ENCODE measurements around the gene TDRD9.
A peak's percentile ranks its signal among the peaks of the same experiment; 100 is the strongest.

The TDRD9 gene

DNA sequence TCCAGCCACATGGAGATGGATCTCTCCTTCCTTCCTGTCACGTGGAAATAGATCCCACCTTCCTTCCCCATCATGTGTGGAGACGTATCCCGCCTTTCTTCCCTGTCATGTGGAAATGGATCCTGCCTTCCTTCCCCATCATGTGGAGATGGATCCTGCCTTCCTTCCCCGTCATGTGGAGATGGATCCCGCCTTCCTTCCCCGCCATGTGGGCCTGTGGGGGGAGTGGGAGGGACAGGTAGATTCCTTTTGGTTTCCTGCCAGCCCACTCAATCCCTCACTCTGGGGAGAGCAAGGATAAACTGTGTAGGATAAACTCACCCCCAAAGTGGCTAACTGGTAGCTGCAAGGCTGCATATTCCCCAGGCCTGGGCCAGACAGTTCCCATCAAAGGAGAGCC lies 31.7 kb upstream of the TDRD9 start:
- no peaks in the 10 kb centered on the region for H3K36me3 ChIP-seq (ENCODE audit: control insufficient read depth, insufficient read depth, low read length)
- H3K4me1 ChIP-seq (ENCODE audit: control insufficient read depth, insufficient read depth, low read length) = peaks cover 57% of the 10 kb centered on the region
- H3K4me3 ChIP-seq (ENCODE audit: low read length) = no peak overlapping the region
- no peaks in the 10 kb centered on the region for H3K9me3 ChIP-seq (ENCODE audit: control insufficient read depth, low read length)
- no peaks in the 10 kb centered on the region for H3K27me3 ChIP-seq (ENCODE audit: control insufficient read depth, insufficient read depth, low read length)
- H3K9ac ChIP-seq (ENCODE audit: low read length) = peak overlapping the region; percentile 49

DNA sequence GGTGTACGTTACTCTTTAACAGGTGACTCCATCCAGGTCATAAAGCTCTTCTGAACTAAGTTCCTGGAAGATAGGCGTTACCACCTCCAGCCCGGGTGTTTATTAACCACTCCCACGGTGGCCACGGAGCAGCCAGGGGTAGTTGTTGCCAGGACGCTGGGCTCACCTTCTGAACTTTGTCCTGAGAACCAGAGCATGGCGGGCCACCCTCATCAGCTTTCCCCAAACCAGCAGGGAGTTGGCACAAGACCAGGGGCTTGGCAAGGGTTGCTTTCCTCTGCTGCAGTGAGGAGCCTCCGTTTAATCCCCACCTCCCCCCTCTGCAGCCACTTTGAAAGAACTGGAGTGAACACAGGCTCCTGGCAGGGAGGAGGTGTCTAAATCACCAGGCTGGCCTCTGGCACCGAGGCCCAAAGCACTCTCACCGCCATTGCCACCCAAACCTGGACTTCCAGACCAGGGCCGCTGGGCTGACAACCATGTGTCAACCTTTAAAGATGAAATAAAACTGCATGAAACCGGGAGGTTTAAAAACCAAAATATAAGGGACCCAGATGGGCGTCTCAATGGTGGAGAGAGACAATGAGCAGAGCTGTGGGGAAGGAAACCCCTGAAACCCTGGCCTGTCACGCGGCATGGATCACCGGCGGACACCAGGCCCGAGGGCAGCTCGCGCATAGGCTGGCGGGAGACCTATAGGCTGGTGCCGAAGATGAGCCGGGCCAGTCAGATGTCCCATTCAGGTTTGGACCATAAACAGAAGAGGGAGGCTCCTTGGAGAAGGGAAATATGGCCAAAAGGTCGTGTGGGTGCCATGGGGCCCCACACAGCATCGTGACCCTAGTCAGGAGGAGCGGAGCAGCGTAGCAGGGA lies 30.9 kb upstream of the TDRD9 start:
- Histone ChIP-seq H3K27me3 (ENCODE audit: control insufficient read depth, insufficient read depth, low read length) (no peaks in the 10 kb centered on the region), H3K4me3 (ENCODE audit: low read length) (no peak overlapping the region), H3K36me3 (ENCODE audit: control insufficient read depth, insufficient read depth, low read length) (no peaks in the 10 kb centered on the region), H3K4me1 (ENCODE audit: control insufficient read depth, insufficient read depth, low read length) (peaks cover 54% of the 10 kb centered on the region), H3K9me3 (ENCODE audit: control insufficient read depth, low read length) (no peaks in the 10 kb centered on the region), H3K9ac (ENCODE audit: low read length) (peak overlapping the region; percentile 49)

GRCh38 chr14:103898204-103898603 lies 30.1 kb upstream of the TDRD9 start:
- H3K27me3 ChIP-seq (ENCODE audit: control insufficient read depth, insufficient read depth, low read length) = no peaks in the 10 kb centered on the region
- H3K9me3 ChIP-seq (ENCODE audit: control insufficient read depth, low read length) = no peaks in the 10 kb centered on the region
- H3K4me1 ChIP-seq (ENCODE audit: control insufficient read depth, insufficient read depth, low read length) = peaks cover 54% of the 10 kb centered on the region
- H3K9ac ChIP-seq (ENCODE audit: low read length) = no peak overlapping the region
- no peak overlapping the region for H3K4me3 ChIP-seq (ENCODE audit: low read length)
- H3K36me3 ChIP-seq (ENCODE audit: control insufficient read depth, insufficient read depth, low read length) = no peaks in the 10 kb centered on the region

GRCh38 chr14:103898711-103899110 lies 29.5 kb upstream of the TDRD9 start:
- H3K4me1 ChIP-seq (ENCODE audit: control insufficient read depth, insufficient read depth, low read length) = peaks cover 52% of the 10 kb centered on the region
- no peak overlapping the region for H3K4me3 ChIP-seq (ENCODE audit: low read length)
- no peaks in the 10 kb centered on the region for H3K27me3 ChIP-seq (ENCODE audit: control insufficient read depth, insufficient read depth, low read length)
- H3K9me3 ChIP-seq (ENCODE audit: control insufficient read depth, low read length) = no peaks in the 10 kb centered on the region
- no peaks in the 10 kb centered on the region for H3K36me3 ChIP-seq (ENCODE audit: control insufficient read depth, insufficient read depth, low read length)
- H3K9ac ChIP-seq (ENCODE audit: low read length) = no peak overlapping the region

- no peaks in the 10 kb centered on the region for H3K27me3 ChIP-seq (ENCODE audit: control insufficient read depth, insufficient read depth, low read length)
- H3K4me1 ChIP-seq (ENCODE audit: control insufficient read depth, insufficient read depth, low read length) = peaks cover 46% of the 10 kb centered on the region
- no peaks in the 10 kb centered on the region for H3K36me3 ChIP-seq (ENCODE audit: control insufficient read depth, insufficient read depth, low read length)
- H3K9ac ChIP-seq (ENCODE audit: low read length) = no peak overlapping the region
- no peaks in the 10 kb centered on the region for H3K9me3 ChIP-seq (ENCODE audit: control insufficient read depth, low read length)
- no peak overlapping the region for H3K4me3 ChIP-seq (ENCODE audit: low read length)
Measured at GRCh38 chr14:103899316-103899715, 28.9 kb upstream of the TDRD9 start.

DNA sequence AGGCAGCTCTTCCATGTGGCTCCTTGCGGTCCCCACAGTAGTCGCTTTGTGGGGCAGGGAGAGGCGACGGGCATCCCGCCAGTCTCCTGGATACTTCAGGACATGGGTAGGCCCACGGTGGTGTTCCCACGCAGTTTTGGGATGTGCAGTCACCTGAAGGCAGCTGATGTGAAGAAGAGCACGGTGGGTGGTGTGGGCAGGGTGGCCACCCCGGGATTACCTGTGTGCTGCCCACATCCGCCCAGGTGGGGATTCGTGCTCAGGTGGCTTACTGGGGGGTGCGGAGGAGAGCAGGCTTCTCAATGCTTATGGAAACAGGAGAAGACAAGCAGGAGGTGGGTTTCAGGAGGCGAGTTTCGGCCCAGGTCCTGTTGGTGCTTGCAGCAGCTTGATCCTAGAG lies 28.4 kb upstream of the TDRD9 start:
- Histone ChIP-seq H3K9ac (ENCODE audit: low read length) (no peak overlapping the region), H3K9me3 (ENCODE audit: control insufficient read depth, low read length) (no peaks in the 10 kb centered on the region), H3K27me3 (ENCODE audit: control insufficient read depth, insufficient read depth, low read length) (no peaks in the 10 kb centered on the region), H3K4me1 (ENCODE audit: control insufficient read depth, insufficient read depth, low read length) (peaks cover 41% of the 10 kb centered on the region), H3K4me3 (ENCODE audit: low read length) (no peak overlapping the region), H3K36me3 (ENCODE audit: control insufficient read depth, insufficient read depth, low read length) (no peaks in the 10 kb centered on the region)

DNA sequence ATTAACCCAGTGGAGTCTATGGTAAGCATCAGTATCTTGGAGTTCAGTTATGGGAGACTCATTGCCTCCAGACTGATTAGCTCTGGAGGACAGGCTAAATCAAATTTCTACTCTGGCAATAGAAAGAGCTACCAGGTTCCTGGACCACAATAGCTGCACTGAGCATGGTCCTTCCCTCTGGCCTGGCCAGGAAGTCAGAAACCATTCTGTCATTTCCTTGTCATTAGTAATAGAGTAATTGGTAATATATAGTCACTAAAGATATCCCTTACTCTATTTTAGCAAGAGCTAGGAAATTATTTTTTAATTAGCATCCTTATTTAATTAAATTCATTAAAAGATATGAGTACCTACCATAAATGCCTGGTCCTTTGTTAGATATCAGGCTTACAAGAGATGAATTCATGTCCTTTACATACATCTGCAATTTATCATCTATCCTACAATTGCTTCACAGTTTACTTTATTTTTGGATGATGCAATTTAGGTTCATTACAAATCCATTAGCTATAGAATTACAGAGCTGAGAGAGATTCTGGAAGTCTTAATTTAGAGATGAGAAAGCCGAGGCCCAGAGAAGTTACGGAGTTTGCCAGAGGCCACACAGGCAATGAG lies 23.7 kb upstream of the TDRD9 start:
- Histone ChIP-seq H3K9me3 (ENCODE audit: control insufficient read depth, low read length) (no peaks in the 10 kb centered on the region), H3K9ac (ENCODE audit: low read length) (no peak overlapping the region), H3K4me1 (ENCODE audit: control insufficient read depth, insufficient read depth, low read length) (no peaks in the 10 kb centered on the region), H3K36me3 (ENCODE audit: control insufficient read depth, insufficient read depth, low read length) (no peaks in the 10 kb centered on the region), H3K4me3 (ENCODE audit: low read length) (no peak overlapping the region), H3K27me3 (ENCODE audit: control insufficient read depth, insufficient read depth, low read length) (peaks cover 4% of the 10 kb centered on the region)

GRCh38 chr14:103905842-103906456 lies 22.3 kb upstream of the TDRD9 start:
- H3K27me3 ChIP-seq (ENCODE audit: control insufficient read depth, insufficient read depth, low read length) = peaks cover 4% of the 10 kb centered on the region
- no peak overlapping the region for H3K9ac ChIP-seq (ENCODE audit: low read length)
- H3K36me3 ChIP-seq (ENCODE audit: control insufficient read depth, insufficient read depth, low read length) = no peaks in the 10 kb centered on the region
- peaks cover 7% of the 10 kb centered on the region for H3K4me1 ChIP-seq (ENCODE audit: control insufficient read depth, insufficient read depth, low read length)
- H3K9me3 ChIP-seq (ENCODE audit: control insufficient read depth, low read length) = no peaks in the 10 kb centered on the region
- H3K4me3 ChIP-seq (ENCODE audit: low read length) = no peak overlapping the region

GRCh38 chr14:103908580-103908979 lies 19.7 kb upstream of the TDRD9 start:
- Histone ChIP-seq H3K36me3 (ENCODE audit: control insufficient read depth, insufficient read depth, low read length) (no peaks in the 10 kb centered on the region), H3K9me3 (ENCODE audit: control insufficient read depth, low read length) (no peaks in the 10 kb centered on the region), H3K4me1 (ENCODE audit: control insufficient read depth, insufficient read depth, low read length) (peaks cover 7% of the 10 kb centered on the region), H3K4me3 (ENCODE audit: low read length) (no peak overlapping the region), H3K9ac (ENCODE audit: low read length) (no peak overlapping the region), H3K27me3 (ENCODE audit: control insufficient read depth, insufficient read depth, low read length) (peaks cover 4% of the 10 kb centered on the region)

GRCh38 chr14:103909531-103910261 lies 18.6 kb upstream of the TDRD9 start:
- no peak overlapping the region for H3K4me3 ChIP-seq (ENCODE audit: low read length)

DNA sequence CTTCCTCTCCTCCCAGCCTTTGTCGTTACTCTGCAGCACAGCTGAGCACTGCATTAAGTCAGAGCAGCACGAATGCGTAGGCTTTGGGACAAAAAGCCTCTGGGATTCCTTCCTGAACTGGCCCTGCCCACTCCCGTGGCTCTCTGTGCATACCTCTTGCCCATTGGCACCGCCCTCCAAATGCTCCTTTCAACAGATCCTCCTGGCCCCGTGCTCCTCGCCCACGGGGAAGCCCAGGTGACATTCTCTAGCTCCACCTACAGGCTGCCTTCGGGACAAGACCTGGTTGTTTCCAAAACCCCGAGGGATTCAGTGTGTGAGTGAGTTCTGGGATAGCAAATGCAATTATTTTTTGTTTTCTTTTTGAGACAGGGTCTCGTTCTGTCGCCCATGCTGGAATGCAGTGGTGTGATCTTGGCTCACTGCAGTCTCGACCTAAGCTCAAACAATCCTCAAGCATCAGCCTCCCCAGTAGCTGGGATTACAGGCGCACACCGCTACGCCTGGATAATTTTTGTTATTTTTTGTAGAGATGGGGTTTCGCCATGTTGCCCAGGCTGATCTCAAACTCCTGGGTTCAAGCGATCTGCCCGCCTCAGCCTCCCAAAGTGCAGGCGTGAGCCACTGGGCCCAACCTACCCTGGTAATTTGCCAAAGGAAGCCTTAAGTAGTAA lies 17.9 kb upstream of the TDRD9 start:
- H3K27me3 ChIP-seq (ENCODE audit: control insufficient read depth, insufficient read depth, low read length) = peaks cover 4% of the 10 kb centered on the region
- H3K9me3 ChIP-seq (ENCODE audit: control insufficient read depth, low read length) = no peaks in the 10 kb centered on the region
- H3K9ac ChIP-seq (ENCODE audit: low read length) = peak overlapping the region; percentile 11
- peaks cover 7% of the 10 kb centered on the region for H3K4me1 ChIP-seq (ENCODE audit: control insufficient read depth, insufficient read depth, low read length)
- no peaks in the 10 kb centered on the region for H3K36me3 ChIP-seq (ENCODE audit: control insufficient read depth, insufficient read depth, low read length)
- no peak overlapping the region for H3K4me3 ChIP-seq (ENCODE audit: low read length)

More at GRCh38 chr14:103909531-103910261, 18.6 kb upstream of the TDRD9 start:
- Histone ChIP-seq H3K9me3 (ENCODE audit: control insufficient read depth, low read length) (no peaks in the 10 kb centered on the region), H3K4me1 (ENCODE audit: control insufficient read depth, insufficient read depth, low read length) (peaks cover 7% of the 10 kb centered on the region), H3K9ac (ENCODE audit: low read length) (peak overlapping the region; percentile 11), H3K36me3 (ENCODE audit: control insufficient read depth, insufficient read depth, low read length) (no peaks in the 10 kb centered on the region), H3K27me3 (ENCODE audit: control insufficient read depth, insufficient read depth, low read length) (peaks cover 4% of the 10 kb centered on the region)
